Measurements from ENCODE around the gene FGFBP2. TPM values are rescaled to one million over a fixed set of nuclear protein-coding genes. Genes with fewer than 3 reads are reported as not detected.
"Not testable (repeated sequence)": the region's sequence is repeated elsewhere in the genome, so short reads cannot be mapped to it uniquely, and the experiment has no call there.

The FGFBP2 gene
- polyA plus RNA-seq, 4 donors = 3.8 TPM; not detected in 3

GRCh38 chr4:15918484-15919129 is 44.4 kb downstream of the FGFBP2 start:
- peak; percentile 9 to 97 for DNase-seq
- Histone ChIP-seq H3K4me3 (ENCODE audit: low read depth in 1 of 3, low read length in 3 of 3) (no peak overlapping the region), H3K36me3 (ENCODE audit: control insufficient read depth in 3 of 3, insufficient read depth in 2 of 3, low read depth in 1 of 3, low read length in 3 of 3) (no peaks in the 10 kb centered on the region), H3K27me3 (ENCODE audit: control insufficient read depth in 3 of 3, insufficient read depth in 3 of 3, low read length in 3 of 3) (no peaks in the 10 kb centered on the region), H3K27ac (ENCODE audit: low read depth in 1 of 3, low read length in 2 of 3) (peak overlapping the region in 2 of 3 donors; percentile 70 to 78), H3K4me1 (ENCODE audit: control insufficient read depth in 3 of 3, insufficient read depth in 2 of 3, low read depth in 1 of 3, low read length in 2 of 3) (peaks cover 0 to 7% (median 6%) of the 10 kb centered on the region in 3 donors), H3K9me3 (ENCODE audit: control insufficient read depth in 2 of 2, insufficient read depth in 1 of 2, low read depth in 1 of 2, low read length in 1 of 2) (peaks cover 0 to 3% of the 10 kb centered on the region in 2 donors)
- 14 to 50% (median 17%) methylated on average over 4 of the region's 4 CpGs for WGBS, 3 donors
- FAIRE-seq = no peak

DNA sequence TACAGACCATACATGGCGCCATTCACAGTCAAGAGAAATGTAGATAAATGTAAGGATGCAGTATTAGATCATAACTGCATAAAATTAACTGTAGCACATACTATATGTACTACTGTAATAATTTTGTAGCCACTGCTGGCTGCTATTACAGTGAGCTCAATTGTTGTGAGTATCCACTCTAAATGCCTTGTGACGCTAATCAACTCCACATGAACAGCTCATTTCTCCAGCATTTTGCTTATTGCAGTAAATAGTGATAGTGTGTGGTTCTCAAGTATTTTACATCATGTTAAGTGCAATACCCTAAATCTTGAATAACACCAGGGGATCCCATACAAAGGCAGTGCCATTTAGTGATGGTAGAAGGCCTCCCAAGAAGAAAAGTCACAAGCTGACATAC is 45.7 kb downstream of the FGFBP2 start:
- Histone ChIP-seq H3K27me3 (ENCODE audit: control insufficient read depth in 3 of 3, insufficient read depth in 3 of 3, low read length in 3 of 3) (no peaks in the 10 kb centered on the region), H3K4me1 (ENCODE audit: control insufficient read depth in 3 of 3, insufficient read depth in 2 of 3, low read depth in 1 of 3, low read length in 2 of 3) (peaks cover 0 to 7% (median 6%) of the 10 kb centered on the region in 3 donors), H3K4me3 (ENCODE audit: low read depth in 1 of 3, low read length in 3 of 3) (no peak overlapping the region), H3K27ac (ENCODE audit: low read depth in 1 of 3, low read length in 2 of 3) (no peak overlapping the region), H3K9me3 (ENCODE audit: control insufficient read depth in 2 of 2, insufficient read depth in 1 of 2, low read depth in 1 of 2, low read length in 1 of 2) (peaks cover 0 to 3% of the 10 kb centered on the region in 2 donors), H3K36me3 (ENCODE audit: control insufficient read depth in 3 of 3, insufficient read depth in 2 of 3, low read depth in 1 of 3, low read length in 3 of 3) (no peaks in the 10 kb centered on the region)
- DNase-seq (no peak), FAIRE-seq (no peak)
- 65 to 92% (median 92%) methylated on average over 2 of the region's 2 CpGs for WGBS, 3 donors

GRCh38 chr4:15916358-15916757 is 46.6 kb downstream of the FGFBP2 start:
- H3K9me3 ChIP-seq (ENCODE audit: control insufficient read depth in 2 of 2, insufficient read depth in 1 of 2, low read depth in 1 of 2, low read length in 1 of 2); H3K36me3 ChIP-seq (ENCODE audit: control insufficient read depth in 3 of 3, insufficient read depth in 2 of 3, low read depth in 1 of 3, low read length in 3 of 3); H3K27me3 ChIP-seq (ENCODE audit: control insufficient read depth in 3 of 3, insufficient read depth in 3 of 3, low read length in 3 of 3); H3K4me1 ChIP-seq (ENCODE audit: control insufficient read depth in 3 of 3, insufficient read depth in 2 of 3, low read depth in 1 of 3, low read length in 2 of 3); DNase-seq; FAIRE-seq; H3K4me3 ChIP-seq (ENCODE audit: low read depth in 1 of 3, low read length in 3 of 3); H3K27ac ChIP-seq (ENCODE audit: low read depth in 1 of 3, low read length in 2 of 3): not testable (repeated sequence)
- 92 to 94% (median 93%) methylated on average over 8 to 9 of the region's 9 CpGs for WGBS, 3 donors

GRCh38 chr4:15914736-15915135 is 48.2 kb downstream of the FGFBP2 start:
- WGBS, 3 donors = 79 to 95% (median 83%) methylated on average over 2 of the region's 2 CpGs
- FAIRE-seq = no peak
- peaks cover 0 to 7% (median 6%) of the 10 kb centered on the region in 3 donors for H3K4me1 ChIP-seq (ENCODE audit: control insufficient read depth in 3 of 3, insufficient read depth in 2 of 3, low read depth in 1 of 3, low read length in 2 of 3)

DNA sequence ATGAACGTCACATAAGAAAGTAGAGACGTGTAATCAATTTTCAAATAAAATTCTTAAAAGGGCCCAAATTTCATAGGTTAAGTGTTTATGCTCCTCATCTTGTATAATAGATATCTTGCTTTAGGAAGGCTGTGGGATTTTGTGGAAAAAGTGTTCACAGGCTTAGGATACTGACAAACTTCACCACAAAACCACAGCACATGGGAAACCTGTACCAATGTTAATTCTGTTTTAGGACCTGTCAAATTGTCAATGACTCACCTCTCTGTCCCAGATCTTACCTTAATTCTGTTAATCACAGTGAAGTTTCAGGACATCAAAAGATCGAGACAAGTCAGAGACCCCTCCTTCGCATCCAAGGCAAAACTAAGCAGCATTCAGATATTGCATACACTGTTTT is 48.7 kb downstream of the FGFBP2 start:
- Histone ChIP-seq H3K27ac (ENCODE audit: low read depth in 1 of 3, low read length in 2 of 3) (no peak overlapping the region), H3K9me3 (ENCODE audit: control insufficient read depth in 2 of 2, insufficient read depth in 1 of 2, low read depth in 1 of 2, low read length in 1 of 2) (peaks cover 0 to 3% of the 10 kb centered on the region in 2 donors), H3K27me3 (ENCODE audit: control insufficient read depth in 3 of 3, insufficient read depth in 3 of 3, low read length in 3 of 3) (peaks cover 0 to 4% (median 0%) of the 10 kb centered on the region in 3 donors), H3K36me3 (ENCODE audit: control insufficient read depth in 3 of 3, insufficient read depth in 2 of 3, low read depth in 1 of 3, low read length in 3 of 3) (no peaks in the 10 kb centered on the region), H3K4me1 (ENCODE audit: control insufficient read depth in 3 of 3, insufficient read depth in 2 of 3, low read depth in 1 of 3, low read length in 2 of 3) (peaks cover 0 to 7% (median 6%) of the 10 kb centered on the region in 3 donors), H3K4me3 (ENCODE audit: low read depth in 1 of 3, low read length in 3 of 3) (no peak overlapping the region)
- no peak for DNase-seq
- 92 to 97% (median 95%) methylated on average over 4 of the region's 4 CpGs for WGBS, 3 donors
- no peak for FAIRE-seq

More at GRCh38 chr4:15914736-15915135, 48.2 kb downstream of the FGFBP2 start:
- DNase-seq = no peak
- H3K4me3 ChIP-seq (ENCODE audit: low read depth in 1 of 3, low read length in 3 of 3) = no peak overlapping the region
- peaks cover 0 to 4% (median 0%) of the 10 kb centered on the region in 3 donors for H3K27me3 ChIP-seq (ENCODE audit: control insufficient read depth in 3 of 3, insufficient read depth in 3 of 3, low read length in 3 of 3)
- H3K9me3 ChIP-seq (ENCODE audit: control insufficient read depth in 2 of 2, insufficient read depth in 1 of 2, low read depth in 1 of 2, low read length in 1 of 2) = peaks cover 0 to 3% of the 10 kb centered on the region in 2 donors
- no peaks in the 10 kb centered on the region for H3K36me3 ChIP-seq (ENCODE audit: control insufficient read depth in 3 of 3, insufficient read depth in 2 of 3, low read depth in 1 of 3, low read length in 3 of 3)
- H3K27ac ChIP-seq (ENCODE audit: low read depth in 1 of 3, low read length in 2 of 3) = no peak overlapping the region

- FAIRE-seq (no peak), DNase-seq (peak in 1 of 2 donors; percentile 17)
- Histone ChIP-seq H3K36me3 (ENCODE audit: control insufficient read depth in 3 of 3, insufficient read depth in 2 of 3, low read depth in 1 of 3, low read length in 3 of 3) (no peaks in the 10 kb centered on the region), H3K4me3 (ENCODE audit: low read depth in 1 of 3, low read length in 3 of 3) (no peak overlapping the region), H3K27me3 (ENCODE audit: control insufficient read depth in 3 of 3, insufficient read depth in 3 of 3, low read length in 3 of 3) (peaks cover 0 to 4% (median 0%) of the 10 kb centered on the region in 3 donors), H3K27ac (ENCODE audit: low read depth in 1 of 3, low read length in 2 of 3) (no peak overlapping the region), H3K4me1 (ENCODE audit: control insufficient read depth in 3 of 3, insufficient read depth in 2 of 3, low read depth in 1 of 3, low read length in 2 of 3) (peaks cover 0 to 4% (median 3%) of the 10 kb centered on the region in 3 donors), H3K9me3 (ENCODE audit: control insufficient read depth in 2 of 2, insufficient read depth in 1 of 2, low read depth in 1 of 2, low read length in 1 of 2) (peaks cover 0 to 3% of the 10 kb centered on the region in 2 donors)
- WGBS, 3 donors = 33 to 51% (median 43%) methylated on average over 2 of the region's 2 CpGs
Measured at GRCh38 chr4:15913631-15913970, 49.4 kb downstream of the FGFBP2 start.

DNA sequence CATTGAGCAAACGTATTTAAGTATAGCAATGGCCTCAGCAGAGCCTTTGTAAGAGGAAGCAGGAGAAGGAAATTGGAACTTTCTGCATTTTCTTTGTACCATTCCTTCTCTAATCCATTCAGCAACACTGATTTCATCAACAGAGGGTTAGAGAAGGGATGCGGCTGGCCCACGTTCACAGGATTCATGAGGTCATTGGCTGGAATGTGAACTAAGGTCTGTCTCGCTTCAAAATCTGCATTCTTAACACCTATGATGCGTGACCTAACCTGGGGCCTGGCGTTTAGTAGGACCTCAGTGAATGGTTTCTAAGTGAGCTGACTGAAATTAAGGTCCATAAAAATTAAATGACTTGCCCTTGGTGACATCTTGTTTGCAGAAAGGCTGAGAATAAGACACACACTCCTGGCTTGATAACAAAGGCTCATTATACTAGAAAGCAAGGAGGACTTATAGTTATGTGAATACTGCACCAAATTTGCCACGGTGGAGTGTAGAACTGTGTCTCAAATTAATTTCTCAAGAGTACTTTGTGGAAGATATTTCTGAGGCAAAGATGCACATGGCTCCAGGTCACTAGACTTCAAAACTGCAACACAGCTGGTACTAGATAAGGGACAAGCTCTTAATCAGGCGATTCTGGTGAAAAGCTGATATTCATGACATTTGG is 49.9 kb downstream of the FGFBP2 start:
- FAIRE-seq = no peak
- WGBS, 3 donors = 66 to 75% (median 66%) methylated on average over 8 of the region's 8 CpGs
- peaks cover 0 to 3% (median 3%) of the 10 kb centered on the region in 3 donors for H3K4me1 ChIP-seq (ENCODE audit: control insufficient read depth in 3 of 3, insufficient read depth in 2 of 3, low read depth in 1 of 3, low read length in 2 of 3)
- H3K36me3 ChIP-seq (ENCODE audit: control insufficient read depth in 3 of 3, insufficient read depth in 2 of 3, low read depth in 1 of 3, low read length in 3 of 3) = no peaks in the 10 kb centered on the region
- H3K9me3 ChIP-seq (ENCODE audit: control insufficient read depth in 2 of 2, insufficient read depth in 1 of 2, low read depth in 1 of 2, low read length in 1 of 2) = peaks cover 0 to 3% of the 10 kb centered on the region in 2 donors
- no peak overlapping the region for H3K4me3 ChIP-seq (ENCODE audit: low read depth in 1 of 3, low read length in 3 of 3)
- peaks cover 0 to 4% (median 0%) of the 10 kb centered on the region in 3 donors for H3K27me3 ChIP-seq (ENCODE audit: control insufficient read depth in 3 of 3, insufficient read depth in 3 of 3, low read length in 3 of 3)
- H3K27ac ChIP-seq (ENCODE audit: low read depth in 1 of 3, low read length in 2 of 3) = no peak overlapping the region
- no peak for DNase-seq

- peaks cover 0 to 4% (median 0%) of the 10 kb centered on the region in 3 donors for H3K27me3 ChIP-seq (ENCODE audit: control insufficient read depth in 3 of 3, insufficient read depth in 3 of 3, low read length in 3 of 3)
- no peaks in the 10 kb centered on the region for H3K36me3 ChIP-seq (ENCODE audit: control insufficient read depth in 3 of 3, insufficient read depth in 2 of 3, low read depth in 1 of 3, low read length in 3 of 3)
- H3K27ac ChIP-seq (ENCODE audit: low read depth in 1 of 3, low read length in 2 of 3) = no peak overlapping the region
- peaks cover 0 to 3% of the 10 kb centered on the region in 2 donors for H3K9me3 ChIP-seq (ENCODE audit: control insufficient read depth in 2 of 2, insufficient read depth in 1 of 2, low read depth in 1 of 2, low read length in 1 of 2)
- H3K4me3 ChIP-seq (ENCODE audit: low read depth in 1 of 3, low read length in 3 of 3) = no peak overlapping the region
- no peaks in the 10 kb centered on the region for H3K4me1 ChIP-seq (ENCODE audit: control insufficient read depth in 3 of 3, insufficient read depth in 2 of 3, low read depth in 1 of 3, low read length in 2 of 3)
- DNase-seq (no peak), FAIRE-seq (no peak)
- 56 to 61% (median 56%) methylated on average over 7 of the region's 7 CpGs for WGBS, 3 donors
Measured at GRCh38 chr4:15912236-15912635, 50.7 kb downstream of the FGFBP2 start.
